BE2C (cell line): ENCODE results near the gene C1QB.

Experiments used
- DNase-seq: peaks from one replicate; pipeline ENCODE4 v3.0.0-alpha.2; 2020
- H3K27me3 ChIP-seq: fragments of 250-450 bp; sonication (Bioruptor Pico); 2 replicates; pipeline ENCODE4 v1.5.1; 2020; ENCODE audit warnings: mild to moderate bottlenecking
- H3K36me3 ChIP-seq: fragments of 250-450 bp; sonication (Bioruptor Pico); 2 replicates; pipeline ENCODE4 v1.5.1; 2020; ENCODE audit warnings: mild to moderate bottlenecking
- H3K4me1 ChIP-seq: fragments of 250-450 bp; sonication (Bioruptor Pico); 2 replicates; pipeline ENCODE4 v1.5.1; 2020
- H3K4me3 ChIP-seq: 2 replicates; pipeline ENCODE4 v1.5.1; 2011; ENCODE audit warnings: low read depth, low read length
- H3K9me3 ChIP-seq: fragments of 250-450 bp; sonication (Bioruptor Pico); 2 replicates; pipeline ENCODE4 v1.5.1; 2020
- TF ChIP-seq, protein P1 (sequence below): IDR thresholded peaks from 2 replicates; pipeline ENCODE4 v1.5.1; 2012; ENCODE audit warnings: mild to moderate bottlenecking, low read depth, low read length

The C1QB gene

DNA sequence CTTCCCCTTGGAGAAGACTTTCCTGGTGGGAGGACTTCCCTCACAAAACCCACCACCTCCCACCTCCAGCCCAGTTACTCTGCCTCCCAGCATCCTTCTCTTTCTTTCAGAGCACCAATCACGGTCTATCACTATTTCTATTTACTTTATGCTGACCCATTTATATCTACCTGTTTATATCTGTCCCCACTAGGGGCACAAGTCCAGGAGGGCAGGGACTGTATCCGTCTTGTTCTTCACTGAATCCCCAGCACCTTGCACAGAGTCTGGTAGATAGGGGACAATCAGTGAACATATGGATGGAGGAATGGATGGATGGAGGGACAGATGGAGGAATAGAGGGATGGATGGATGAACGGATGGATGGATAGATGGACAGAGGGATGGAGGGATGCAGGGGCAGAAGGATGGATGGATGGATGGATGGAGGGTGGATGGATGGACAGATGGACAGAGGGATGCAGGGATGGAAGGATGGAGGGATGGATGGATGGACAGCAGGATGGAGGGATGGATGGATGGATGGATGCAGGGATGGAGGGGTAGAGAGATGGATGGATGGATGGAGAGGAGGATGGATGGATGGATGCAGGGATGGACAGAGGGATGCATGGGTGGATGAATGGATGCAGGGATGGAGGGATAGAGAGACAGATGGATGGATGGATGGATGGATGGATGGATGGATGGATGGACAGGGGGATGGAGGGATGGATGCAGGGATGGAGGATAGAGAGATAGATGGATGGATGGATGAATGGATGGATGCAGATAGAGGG lies 5.5 kb downstream of the C1QB start:
- Histone ChIP-seq H3K36me3 (no peaks in the 10 kb centered on the region), H3K9me3 (no peaks in the 10 kb centered on the region), H3K27me3 (no peaks in the 10 kb centered on the region), H3K4me1 (no peaks in the 10 kb centered on the region), H3K4me3 (no peak overlapping the region)
- DNase-seq: no peak
- TF ChIP-seq, protein P1, sequence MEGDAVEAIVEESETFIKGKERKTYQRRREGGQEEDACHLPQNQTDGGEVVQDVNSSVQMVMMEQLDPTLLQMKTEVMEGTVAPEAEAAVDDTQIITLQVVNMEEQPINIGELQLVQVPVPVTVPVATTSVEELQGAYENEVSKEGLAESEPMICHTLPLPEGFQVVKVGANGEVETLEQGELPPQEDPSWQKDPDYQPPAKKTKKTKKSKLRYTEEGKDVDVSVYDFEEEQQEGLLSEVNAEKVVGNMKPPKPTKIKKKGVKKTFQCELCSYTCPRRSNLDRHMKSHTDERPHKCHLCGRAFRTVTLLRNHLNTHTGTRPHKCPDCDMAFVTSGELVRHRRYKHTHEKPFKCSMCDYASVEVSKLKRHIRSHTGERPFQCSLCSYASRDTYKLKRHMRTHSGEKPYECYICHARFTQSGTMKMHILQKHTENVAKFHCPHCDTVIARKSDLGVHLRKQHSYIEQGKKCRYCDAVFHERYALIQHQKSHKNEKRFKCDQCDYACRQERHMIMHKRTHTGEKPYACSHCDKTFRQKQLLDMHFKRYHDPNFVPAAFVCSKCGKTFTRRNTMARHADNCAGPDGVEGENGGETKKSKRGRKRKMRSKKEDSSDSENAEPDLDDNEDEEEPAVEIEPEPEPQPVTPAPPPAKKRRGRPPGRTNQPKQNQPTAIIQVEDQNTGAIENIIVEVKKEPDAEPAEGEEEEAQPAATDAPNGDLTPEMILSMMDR: 0 out of 2 replicates have a peak, but pooled peaks have one; percentile 12

- Histone ChIP-seq H3K4me3 (no peak overlapping the region), H3K27me3 (no peaks in the 10 kb centered on the region), H3K9me3 (no peaks in the 10 kb centered on the region), H3K4me1 (no peaks in the 10 kb centered on the region), H3K36me3 (no peaks in the 10 kb centered on the region)
- TF ChIP-seq, protein P1: no peak
- DNase-seq: no peak
Measured at GRCh38 chr1:22660716-22661241, 7.7 kb downstream of the C1QB start.

DNA sequence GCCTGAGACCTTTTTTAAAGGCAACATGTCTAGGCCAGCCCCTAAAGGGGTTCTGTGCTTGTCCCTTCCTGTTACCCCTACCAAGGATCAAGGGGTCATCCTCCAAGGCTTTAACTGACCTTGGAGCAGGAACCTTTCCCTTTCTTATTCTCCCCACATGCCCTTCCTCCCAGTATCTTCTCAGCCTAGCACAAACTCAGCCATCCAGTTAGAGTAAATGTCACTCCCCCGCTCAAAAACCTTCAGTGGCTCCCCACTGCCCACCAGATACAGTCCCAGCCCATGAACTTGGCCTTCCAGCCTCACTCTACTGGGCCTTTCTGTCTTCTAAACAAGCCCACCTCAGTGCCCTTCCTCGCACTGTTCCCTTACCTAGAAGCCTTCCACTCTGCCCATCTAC lies 8.8 kb downstream of the C1QB start:
- Histone ChIP-seq H3K9me3 (no peaks in the 10 kb centered on the region), H3K27me3 (no peaks in the 10 kb centered on the region), H3K36me3 (no peaks in the 10 kb centered on the region), H3K4me3 (no peak overlapping the region), H3K4me1 (no peaks in the 10 kb centered on the region)
- no peak for DNase-seq
- TF ChIP-seq, protein P1: no peak

- H3K36me3 ChIP-seq: no peaks in the 10 kb centered on the region
- TF ChIP-seq, protein P1: no peak
- H3K4me1 ChIP-seq: no peaks in the 10 kb centered on the region
- H3K9me3 ChIP-seq: no peaks in the 10 kb centered on the region
- H3K27me3 ChIP-seq: no peaks in the 10 kb centered on the region
- no peak overlapping the region for H3K4me3 ChIP-seq
- DNase-seq: peak; percentile 71
Measured at GRCh38 chr1:22662318-22662717, 9.3 kb downstream of the C1QB start.

DNA sequence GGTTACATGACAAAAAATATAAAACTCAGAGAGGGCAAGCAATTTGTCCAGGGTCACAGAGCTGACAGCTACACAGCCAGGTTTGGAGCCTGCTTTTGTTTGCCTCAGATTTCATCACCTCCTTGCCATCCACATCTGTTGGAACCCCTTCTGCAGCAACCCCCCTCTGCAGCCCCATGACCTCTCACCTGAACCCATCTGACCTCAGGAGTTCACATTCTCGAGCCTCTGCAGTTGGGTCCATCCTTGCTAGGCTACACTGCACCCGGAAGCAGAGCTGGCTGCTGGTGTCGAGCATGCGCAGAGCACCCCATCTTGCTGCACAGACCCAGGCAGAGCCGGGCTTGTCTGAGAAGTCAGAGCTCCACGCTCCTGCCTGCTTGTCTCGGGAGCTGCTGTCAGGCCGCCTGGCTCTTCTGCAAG lies 10.0 kb downstream of the C1QB start:
- Histone ChIP-seq H3K9me3 (no peaks in the 10 kb centered on the region), H3K36me3 (no peaks in the 10 kb centered on the region), H3K4me3 (no peak overlapping the region), H3K27me3 (no peaks in the 10 kb centered on the region), H3K4me1 (no peaks in the 10 kb centered on the region)
- TF ChIP-seq, protein P1: no peak
- DNase-seq: no peak

- no peaks in the 10 kb centered on the region for H3K4me1 ChIP-seq
- DNase-seq: peak; percentile 59
- no peaks in the 10 kb centered on the region for H3K9me3 ChIP-seq
- no peak overlapping the region for H3K4me3 ChIP-seq
- H3K27me3 ChIP-seq: no peaks in the 10 kb centered on the region
- H3K36me3 ChIP-seq: no peaks in the 10 kb centered on the region
- TF ChIP-seq, protein P1: peak; percentile 62
Measured at GRCh38 chr1:22665752-22666151, 12.7 kb downstream of the C1QB start.
